Hair follicle dermal papilla cell (primary cell): Measurements from ENCODE around the gene OR8H2. TPM values are rescaled to one million over a fixed set of nuclear protein-coding genes. Genes with fewer than 3 reads are reported as not detected.

Experiments
- small RNA-seq: library from RNA; depleted of rRNA; stranded (forward); fragments of <200 nt; gene quantifications from one replicate; pipeline ENCODE3, GENCODE V24; 2012
- total RNA-seq: library from RNA; depleted of rRNA; stranded (reverse); fragments of >200 nt; gene quantifications from 2 replicates; pipeline ENCODE4 v1.2.3, GENCODE V29; 2012

The OR8H2 gene, protein sequence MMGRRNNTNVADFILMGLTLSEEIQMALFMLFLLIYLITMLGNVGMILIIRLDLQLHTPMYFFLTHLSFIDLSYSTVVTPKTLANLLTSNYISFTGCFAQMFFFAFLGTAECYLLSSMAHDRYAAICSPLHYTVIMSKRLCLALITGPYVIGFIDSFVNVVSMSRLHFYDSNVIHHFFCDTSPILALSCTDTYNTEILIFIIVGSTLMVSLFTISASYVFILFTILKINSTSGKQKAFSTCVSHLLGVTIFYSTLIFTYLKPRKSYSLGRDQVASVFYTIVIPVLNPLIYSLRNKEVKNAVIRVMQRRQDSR
- total RNA-seq: not detected in 2 replicates

DNA sequence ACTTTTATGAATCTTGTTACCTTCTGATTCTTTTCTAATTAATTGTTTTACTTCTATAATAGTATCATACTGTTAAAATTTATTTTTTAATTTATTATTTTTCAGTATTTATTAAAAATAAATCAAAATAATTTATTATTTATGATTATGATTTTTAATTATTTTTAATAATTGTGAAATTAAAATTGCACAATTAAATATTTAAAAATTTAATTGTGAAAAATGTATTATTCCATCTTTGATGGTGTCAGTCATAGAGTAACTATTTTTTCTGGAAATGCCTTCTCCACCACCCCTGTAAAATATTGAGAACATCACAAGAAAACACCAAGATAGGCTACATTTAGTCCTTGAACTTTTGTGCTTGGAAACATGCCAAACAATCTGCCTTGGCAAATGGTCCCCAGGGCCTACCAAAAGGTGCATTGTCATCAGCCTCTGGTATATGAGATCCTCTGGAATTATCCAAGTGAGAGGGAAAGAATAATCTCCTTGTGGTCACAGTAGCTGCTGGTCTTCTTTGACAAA is at the start of gene OR8H2:
Gene OR8H2, plus strand, starts transcription at position 478 of the 528 bp plus-strand sequence. CDS start 1,356 bp downstream, outside the sequence.

DNA sequence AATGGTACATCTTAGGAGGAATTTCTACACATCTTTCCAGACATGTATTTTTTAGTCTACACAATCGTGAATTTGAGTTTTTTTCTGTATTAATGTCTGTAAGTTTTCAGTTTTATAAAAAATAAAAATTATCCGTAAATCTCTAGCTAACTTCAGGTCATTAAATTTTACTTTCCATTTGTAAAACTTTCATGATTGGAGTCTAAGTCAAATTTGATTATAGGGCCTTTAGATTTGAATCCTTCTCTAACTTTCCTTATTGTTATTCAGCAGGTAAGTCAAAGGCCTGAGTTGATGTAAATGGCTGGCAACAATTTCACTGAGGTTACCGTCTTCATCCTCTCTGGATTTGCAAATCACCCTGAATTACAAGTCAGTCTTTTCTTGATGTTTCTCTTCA is 10.5 kb upstream of the OR8H2 start, which contains the start of gene OR8I2:
Gene OR8I2, plus strand, starts transcription at position 301 of the 400 bp plus-strand sequence. Its CDS starts 0 bp downstream, at position 301.

DNA sequence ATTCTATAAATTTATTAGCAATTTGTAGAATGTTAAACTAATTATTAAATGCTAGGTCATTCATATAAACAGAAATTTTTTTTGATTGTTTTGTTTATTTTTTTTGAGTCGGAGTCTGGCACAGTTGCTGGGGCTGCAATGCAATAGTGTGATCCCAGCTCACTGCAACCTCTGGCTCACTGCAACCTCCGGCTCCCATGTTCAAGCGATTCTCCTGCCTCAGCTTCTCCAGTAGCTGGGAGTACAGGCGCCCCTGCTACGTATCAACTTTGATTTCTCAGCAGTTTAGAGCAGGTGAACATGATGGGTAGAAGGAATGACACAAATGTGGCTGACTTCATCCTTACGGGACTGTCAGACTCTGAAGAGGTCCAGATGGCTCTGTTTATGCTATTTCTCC is 18.6 kb downstream of the OR8H2 start, which contains the start of gene OR8H3:
Gene OR8H3, plus strand, starts transcription at position 301 of the 400 bp plus-strand sequence. Its CDS starts 0 bp downstream, at position 301.

DNA sequence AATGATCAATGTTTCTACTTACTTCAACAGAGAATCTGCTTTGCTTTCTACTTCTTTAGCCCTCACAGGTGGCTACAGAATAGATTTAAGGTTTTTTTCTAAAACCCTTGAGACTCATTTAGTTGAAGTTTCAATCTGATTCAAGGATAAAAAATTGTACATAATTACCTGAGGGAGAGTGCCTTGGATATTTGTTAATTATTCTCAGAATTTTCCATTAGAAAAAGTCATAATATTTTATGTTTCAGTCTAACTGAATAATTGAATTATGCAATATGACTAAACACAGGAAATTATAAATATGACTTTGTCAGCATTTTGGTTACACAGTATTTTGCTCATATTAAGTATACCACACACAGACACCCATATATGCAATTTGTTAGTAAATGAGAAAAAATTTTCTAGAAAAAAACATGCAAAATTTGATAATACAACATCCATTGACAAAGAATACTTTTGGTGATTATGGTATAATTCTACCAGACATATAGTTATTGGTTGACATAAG is 36.7 kb downstream of the OR8H2 start, which contains the start of gene OR8J3:
Gene OR8J3, minus strand, starts transcription at position 51 of the 511 bp plus-strand sequence. CDS start 2,483 bp downstream, outside the sequence.

Small RNA genes lying within 50 kb of the gene (small RNA-seq; reads per million reads assigned to genes)
- not detected for gene OR8I4P

Other genes with a start within 250 kb of the OR8H2 start
- not detected in 2 replicates for gene TRIM51, start 220.4 kb upstream of the OR8H2 start, total RNA-seq
- not detected in 2 replicates for gene OR5W2, start 189.1 kb upstream of the OR8H2 start, total RNA-seq
- gene OR5I1, start 167.3 kb upstream of the OR8H2 start, total RNA-seq: not detected in 2 replicates
- gene OR10AG1, start 133.7 kb upstream of the OR8H2 start, total RNA-seq: not detected in 2 replicates
- gene OR5F1, start 109.1 kb upstream of the OR8H2 start, total RNA-seq: not detected in 2 replicates
- gene OR5AS1, start 76.0 kb upstream of the OR8H2 start, total RNA-seq: not detected in 2 replicates
- gene OR8I2, start 10.4 kb upstream of the OR8H2 start, total RNA-seq: not detected in 2 replicates
- gene OR8H3, start 18.7 kb downstream of the OR8H2 start, total RNA-seq: not detected in 2 replicates
- not detected in 2 replicates for gene OR8J3, start 36.5 kb downstream of the OR8H2 start, total RNA-seq
- not detected in 2 replicates for gene OR8K5, start 56.6 kb downstream of the OR8H2 start, total RNA-seq
- not detected in 2 replicates for gene OR5J2, start 72.9 kb downstream of the OR8H2 start, total RNA-seq
- not detected in 2 replicates for gene OR5T2, start 130.6 kb downstream of the OR8H2 start, total RNA-seq
- gene OR5T3, start 148.6 kb downstream of the OR8H2 start, total RNA-seq: not detected in 2 replicates
- gene OR5T1, start 170.5 kb downstream of the OR8H2 start, total RNA-seq: not detected in 2 replicates
- not detected in 2 replicates for gene OR8H1, start 188.6 kb downstream of the OR8H2 start, total RNA-seq
- gene OR8K3, start 211.5 kb downstream of the OR8H2 start, total RNA-seq: not detected in 2 replicates
- not detected in 2 replicates for gene OR8K1, start 242.4 kb downstream of the OR8H2 start, total RNA-seq